GM20000 (cell line): ENCODE results near the gene PAFAH1B1.

ENCODE experiments used
- DNase-seq: peaks from one replicate; pipeline ENCODE4 v3.0.0; 2012; ENCODE audit warnings: low spot score
- CTCF ChIP-seq: IDR thresholded peaks from 2 replicates; pipeline ENCODE4 v1.5.1; 2012; ENCODE audit warnings: mild to moderate bottlenecking, control low read depth; ENCODE audit errors: extremely low read depth, missing control alignments

PAFAH1B1 gene

GRCh38 chr17:2705888-2706795 is 112.7 kb downstream of the PAFAH1B1 start:
- TF ChIP-seq CTCF, result no peak
- no peak for DNase-seq

- no peak for DNase-seq
- no peak for TF ChIP-seq CTCF
Observed at GRCh38 chr17:2706911-2707510, 113.6 kb downstream of the PAFAH1B1 start.

GRCh38 chr17:2707721-2708584 is 114.5 kb downstream of the PAFAH1B1 start:
- DNase-seq, result no peak
- peak; percentile 33 for TF ChIP-seq CTCF

GRCh38 chr17:2708585-2709182 is 115.2 kb downstream of the PAFAH1B1 start:
- no peak for DNase-seq

DNA sequence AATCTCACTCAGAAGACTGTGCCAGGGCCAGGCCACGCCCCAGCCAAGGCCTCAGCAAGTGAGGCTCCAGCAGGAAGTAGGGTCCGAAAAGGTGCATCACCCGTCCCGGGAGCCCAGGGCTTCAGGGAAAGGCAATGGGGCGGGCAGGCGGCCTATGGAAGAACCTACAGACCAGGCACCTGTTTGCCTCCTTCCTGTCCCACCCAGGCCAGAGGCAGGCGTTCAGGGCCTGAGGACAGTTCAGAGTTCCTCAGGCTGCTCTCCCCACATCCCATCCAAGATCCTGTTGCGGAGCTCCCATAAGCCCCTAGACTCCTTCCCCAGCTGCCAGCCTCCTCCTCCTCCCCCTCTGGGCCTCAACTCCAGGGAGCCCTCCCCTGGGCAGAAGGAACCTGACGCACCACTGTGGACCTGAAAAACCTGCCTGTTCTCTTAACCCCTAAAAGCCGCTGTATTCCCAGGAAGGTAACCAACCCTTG is 115.8 kb downstream of the PAFAH1B1 start:
- peak; percentile 80 for DNase-seq
- no peak for TF ChIP-seq CTCF

More at GRCh38 chr17:2708585-2709182, 115.2 kb downstream of the PAFAH1B1 start:
- TF ChIP-seq CTCF, result no peak

DNA sequence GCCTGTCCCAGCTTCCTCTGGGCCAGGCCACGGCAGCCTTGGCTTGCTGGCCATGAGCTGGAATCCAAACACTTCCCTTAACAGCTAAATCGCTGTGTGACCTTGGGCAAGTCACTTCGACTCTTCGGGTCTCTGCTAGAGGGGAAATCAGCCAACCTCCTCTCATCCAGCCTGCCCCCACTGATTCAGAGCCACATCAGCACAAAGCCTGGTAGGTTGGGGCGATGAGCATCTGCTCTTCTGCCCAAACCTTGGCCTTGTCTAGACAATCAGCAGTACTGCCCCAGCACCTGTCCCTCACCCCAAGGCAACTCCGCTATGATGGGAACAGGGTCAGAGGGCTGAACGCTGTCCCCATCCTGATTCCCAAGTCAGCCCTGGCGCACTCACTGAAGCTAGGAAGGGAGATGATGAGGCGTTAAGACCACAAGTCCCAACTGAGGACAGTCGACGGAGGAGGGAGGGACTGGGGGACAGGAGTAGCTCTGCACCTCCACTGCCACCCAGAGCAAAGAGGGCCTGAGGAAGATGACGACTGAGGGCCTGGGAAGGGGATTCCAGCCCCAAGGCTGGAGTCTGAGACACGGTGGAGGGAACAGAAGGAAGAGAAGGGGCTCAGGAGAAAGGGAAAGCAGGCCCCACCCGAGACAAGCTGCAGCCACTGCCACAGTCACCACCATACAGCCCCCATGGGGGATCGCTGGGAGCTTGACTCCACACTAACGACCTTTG is 116.8 kb downstream of the PAFAH1B1 start:
- no peak for DNase-seq
- TF ChIP-seq CTCF, result no peak
